ENCODE data around the gene PARVB.
A peak's percentile ranks its signal among the peaks of the same experiment; 100 is the strongest.

Gene PARVB

DNA sequence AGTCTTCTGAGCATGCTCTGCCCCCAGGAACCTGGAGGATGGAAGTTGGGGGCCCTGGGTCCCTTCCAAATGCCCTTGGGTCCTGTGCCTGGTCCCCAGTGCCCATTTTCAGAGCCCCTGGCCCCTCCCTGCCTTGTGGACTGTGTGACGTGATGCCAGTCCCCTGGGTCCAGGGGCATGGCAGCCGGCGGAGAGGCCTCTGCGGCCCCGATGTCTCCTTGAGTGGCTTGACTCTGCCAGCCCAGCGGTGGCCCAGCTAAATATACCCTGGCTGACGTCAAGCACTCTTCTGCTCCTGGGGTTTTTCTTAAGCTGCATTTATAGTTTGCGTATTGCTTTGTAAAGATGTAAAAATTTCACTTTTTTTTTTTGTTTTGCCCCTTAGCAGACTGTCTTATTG is 121.4 kb downstream of the PARVB start:
- DNase-seq (ENCODE audit: low read depth, low spot score), result peak; percentile 23
- in situ Hi-C loops (cut with HindIII; ENCODE audit: low sequenced_read_pairs), result no loop called here
- TF ChIP-seq, protein P1, sequence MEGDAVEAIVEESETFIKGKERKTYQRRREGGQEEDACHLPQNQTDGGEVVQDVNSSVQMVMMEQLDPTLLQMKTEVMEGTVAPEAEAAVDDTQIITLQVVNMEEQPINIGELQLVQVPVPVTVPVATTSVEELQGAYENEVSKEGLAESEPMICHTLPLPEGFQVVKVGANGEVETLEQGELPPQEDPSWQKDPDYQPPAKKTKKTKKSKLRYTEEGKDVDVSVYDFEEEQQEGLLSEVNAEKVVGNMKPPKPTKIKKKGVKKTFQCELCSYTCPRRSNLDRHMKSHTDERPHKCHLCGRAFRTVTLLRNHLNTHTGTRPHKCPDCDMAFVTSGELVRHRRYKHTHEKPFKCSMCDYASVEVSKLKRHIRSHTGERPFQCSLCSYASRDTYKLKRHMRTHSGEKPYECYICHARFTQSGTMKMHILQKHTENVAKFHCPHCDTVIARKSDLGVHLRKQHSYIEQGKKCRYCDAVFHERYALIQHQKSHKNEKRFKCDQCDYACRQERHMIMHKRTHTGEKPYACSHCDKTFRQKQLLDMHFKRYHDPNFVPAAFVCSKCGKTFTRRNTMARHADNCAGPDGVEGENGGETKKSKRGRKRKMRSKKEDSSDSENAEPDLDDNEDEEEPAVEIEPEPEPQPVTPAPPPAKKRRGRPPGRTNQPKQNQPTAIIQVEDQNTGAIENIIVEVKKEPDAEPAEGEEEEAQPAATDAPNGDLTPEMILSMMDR (IDR thresholded peaks at IDR 0.05; ENCODE audit: low read depth, low read length), result no peak
- H3K4me3 ChIP-seq (ENCODE audit: low read depth, low read length), result no peak overlapping the region

DNA sequence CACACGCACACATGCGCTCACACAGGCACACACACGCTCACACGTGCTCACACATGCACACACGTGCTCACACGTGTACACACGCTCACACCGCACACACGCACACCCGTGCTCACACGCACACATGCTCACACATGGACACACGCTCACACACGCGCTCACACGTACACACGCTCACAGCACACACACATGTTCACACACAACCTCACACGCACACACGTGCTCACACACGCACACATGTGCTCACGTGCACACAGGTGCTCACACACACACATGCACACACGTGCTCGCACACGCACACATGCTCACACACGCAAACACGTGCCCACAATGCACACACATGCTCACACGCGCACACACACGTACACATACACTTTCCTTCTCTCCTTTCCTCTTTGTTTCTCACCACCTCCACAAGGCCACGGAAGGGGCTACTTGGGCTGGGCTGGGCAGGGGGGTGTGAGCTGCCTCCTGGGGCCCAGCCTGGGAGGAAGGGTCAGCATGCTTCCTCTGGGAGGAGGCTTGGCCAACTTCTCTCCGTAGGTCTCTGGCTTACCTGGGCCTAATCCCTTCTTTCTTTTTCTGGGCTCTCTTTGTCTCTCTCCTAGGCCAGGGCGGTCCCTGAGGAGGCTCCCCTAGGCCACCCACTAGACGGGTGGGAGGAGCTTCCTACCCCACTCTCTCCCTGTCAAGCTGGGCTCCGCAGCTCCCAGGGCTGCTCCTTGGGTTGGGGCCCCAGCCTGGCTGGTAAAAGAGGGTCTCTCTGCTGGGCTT is 122.2 kb downstream of the PARVB start:
- in situ Hi-C loops (cut with HindIII; ENCODE audit: low sequenced_read_pairs), result no loop called here
- no peak overlapping the region for H3K4me3 ChIP-seq (ENCODE audit: low read depth, low read length)

DNA sequence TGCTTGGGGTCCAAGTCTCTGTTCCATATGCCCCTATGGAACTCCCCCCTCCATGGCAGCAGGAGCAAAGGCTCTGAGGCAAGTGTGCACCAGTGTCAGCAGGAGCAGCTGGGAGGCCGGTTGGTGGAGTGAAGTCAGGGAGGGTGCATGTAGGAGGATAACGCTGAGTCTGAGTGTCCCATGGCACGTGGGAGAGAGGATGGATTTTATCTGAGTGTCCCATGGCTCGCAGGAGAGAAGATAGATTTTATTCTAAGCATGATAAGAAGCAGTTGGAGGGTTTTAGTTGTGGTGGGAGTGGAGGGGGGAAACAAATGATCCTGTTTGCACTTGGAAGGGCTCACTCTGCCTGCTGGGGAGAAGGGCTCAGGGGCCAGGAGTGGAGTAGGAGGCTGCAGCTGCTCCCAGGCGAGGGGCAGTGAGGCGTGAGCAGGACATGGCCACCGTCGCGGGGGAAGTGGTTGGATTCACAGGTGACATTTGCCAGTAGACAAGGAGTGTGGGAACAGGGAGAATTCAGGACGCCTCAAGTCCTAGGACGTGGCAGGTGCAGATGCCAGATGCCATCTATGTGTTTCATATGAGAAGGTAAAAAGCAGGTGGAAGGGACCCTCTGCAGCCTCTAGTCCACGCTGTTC is 123.0 kb downstream of the PARVB start:
- in situ Hi-C loops (cut with HindIII; ENCODE audit: low sequenced_read_pairs), result no loop called here
- TF ChIP-seq, protein P1 (IDR thresholded peaks at IDR 0.05; ENCODE audit: low read depth, low read length), result no peak
- DNase-seq (ENCODE audit: low read depth, low spot score), result no peak
- H3K4me3 ChIP-seq (ENCODE audit: low read depth, low read length), result no peak overlapping the region

More for the DNA sequence above, 122.2 kb downstream of the PARVB start:
- DNase-seq (ENCODE audit: low read depth, low spot score), result no peak
- TF ChIP-seq, protein P1 (IDR thresholded peaks at IDR 0.05; ENCODE audit: low read depth, low read length), result no peak

DNA sequence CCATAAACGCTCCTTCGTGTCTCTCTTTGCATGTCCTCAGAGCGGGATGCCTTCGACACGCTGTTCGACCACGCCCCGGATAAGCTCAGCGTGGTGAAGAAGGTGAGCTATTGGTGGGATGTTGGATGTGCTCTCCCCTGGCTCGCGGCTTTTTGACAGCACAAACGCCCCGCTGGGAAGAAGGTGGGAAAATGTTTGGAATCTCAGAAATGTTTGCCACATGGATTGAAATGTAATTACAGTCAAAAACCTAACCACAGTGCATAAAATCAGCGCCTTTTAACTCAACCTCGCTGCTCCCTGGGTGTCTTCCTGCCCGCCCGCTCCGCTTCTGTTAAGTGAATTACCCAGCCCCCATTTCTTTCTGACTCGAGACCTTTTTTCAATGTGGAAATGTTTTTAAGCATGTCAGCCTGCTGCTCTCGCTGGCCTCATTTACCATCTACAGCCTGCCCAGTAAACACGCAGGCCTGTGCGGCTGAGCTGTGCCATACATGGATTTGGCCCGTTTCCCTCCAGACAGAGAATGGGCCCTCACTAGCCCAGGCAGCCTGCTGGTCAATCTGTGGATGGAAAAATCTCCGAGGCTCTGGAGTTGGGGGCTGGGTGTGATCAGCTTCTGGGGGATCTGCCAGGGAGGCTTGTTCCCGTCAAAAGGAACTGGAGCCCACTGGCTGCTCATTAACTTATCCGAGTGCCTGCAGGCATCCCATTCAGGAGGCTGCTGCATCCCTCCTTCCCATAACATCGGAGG is 123.9 kb downstream of the PARVB start:
- H3K4me3 ChIP-seq (ENCODE audit: low read depth, low read length), result no peak overlapping the region
- DNase-seq (ENCODE audit: low read depth, low spot score), result peak; percentile 79
- TF ChIP-seq, protein P1 (IDR thresholded peaks at IDR 0.05; ENCODE audit: low read depth, low read length), result no peak
- in situ Hi-C loops (cut with HindIII; ENCODE audit: low sequenced_read_pairs), result no loop called here

DNA sequence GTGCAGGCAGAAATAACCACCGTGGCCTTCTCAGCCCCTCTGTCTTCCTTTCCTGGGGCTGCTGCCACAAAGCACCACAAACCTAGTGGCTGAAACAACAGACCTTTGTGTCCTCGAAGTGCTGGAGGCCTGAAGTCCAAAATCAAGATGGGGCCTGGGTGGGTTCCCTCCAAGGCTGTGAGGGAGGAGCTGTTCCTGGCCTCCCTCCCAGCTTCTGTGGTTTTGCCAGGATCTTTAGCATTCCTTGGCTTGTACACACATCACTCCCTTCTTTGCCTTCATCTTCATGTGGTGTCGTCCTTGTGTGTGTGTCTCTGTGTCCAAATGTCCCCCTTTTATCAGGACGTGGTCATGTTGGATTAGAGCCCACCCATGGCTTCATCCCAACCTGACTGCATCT is 127.6 kb downstream of the PARVB start:
- TF ChIP-seq, protein P1 (IDR thresholded peaks at IDR 0.05; ENCODE audit: low read depth, low read length), result no peak
- in situ Hi-C loops (cut with HindIII; ENCODE audit: low sequenced_read_pairs), result no loop called here
- no peak overlapping the region for H3K4me3 ChIP-seq (ENCODE audit: low read depth, low read length)
- peak; percentile 76 for DNase-seq (ENCODE audit: low read depth, low spot score)

DNA sequence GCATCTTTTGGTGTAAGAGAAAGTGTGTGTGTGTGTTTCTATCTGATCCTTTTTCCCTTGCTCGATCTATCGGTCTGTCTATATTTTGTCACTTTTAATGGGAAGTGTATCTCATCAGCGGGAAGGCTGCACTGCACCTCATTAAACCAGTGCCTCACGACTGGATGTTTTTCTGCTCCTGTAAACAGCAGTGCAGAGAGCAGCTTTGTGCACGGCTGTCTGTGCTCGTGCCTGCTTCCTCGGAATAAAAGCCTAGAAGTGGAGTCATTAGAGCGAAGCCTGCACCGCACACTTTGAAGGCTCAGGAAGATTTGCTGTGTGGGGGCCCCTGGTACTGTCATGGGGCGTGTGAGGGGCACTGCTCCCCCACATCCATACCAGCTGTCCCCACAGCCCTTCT is 129.6 kb downstream of the PARVB start:
- DNase-seq (ENCODE audit: low read depth, low spot score), result no peak
- in situ Hi-C loops (cut with HindIII; ENCODE audit: low sequenced_read_pairs), result no loop called here
- TF ChIP-seq, protein P1 (IDR thresholded peaks at IDR 0.05; ENCODE audit: low read depth, low read length), result no peak
- H3K4me3 ChIP-seq (ENCODE audit: low read depth, low read length), result no peak overlapping the region

Measured in astrocyte of the spinal cord (primary cell).